Measurements from ENCODE around the gene PLAGL2.
"Not testable (repeated sequence)": the region's sequence is repeated elsewhere in the genome, so short reads cannot be mapped to it uniquely, and the experiment has no call there.

The PLAGL2 gene

GRCh38 chr20:32204205-32205109 is 3.1 kb downstream of the PLAGL2 start:
- peak; percentile 72 for DNase-seq (ENCODE audit: low read depth)

GRCh38 chr20:32203356-32204204 is 4.0 kb downstream of the PLAGL2 start:
- DNase-seq (ENCODE audit: low read depth) = no peak

- no peak for DNase-seq (ENCODE audit: low read depth)
Measured at GRCh38 chr20:32201977-32202363, 5.6 kb downstream of the PLAGL2 start.

GRCh38 chr20:32201296-32201976 is 6.1 kb downstream of the PLAGL2 start:
- DNase-seq (ENCODE audit: low read depth) = no peak

DNA sequence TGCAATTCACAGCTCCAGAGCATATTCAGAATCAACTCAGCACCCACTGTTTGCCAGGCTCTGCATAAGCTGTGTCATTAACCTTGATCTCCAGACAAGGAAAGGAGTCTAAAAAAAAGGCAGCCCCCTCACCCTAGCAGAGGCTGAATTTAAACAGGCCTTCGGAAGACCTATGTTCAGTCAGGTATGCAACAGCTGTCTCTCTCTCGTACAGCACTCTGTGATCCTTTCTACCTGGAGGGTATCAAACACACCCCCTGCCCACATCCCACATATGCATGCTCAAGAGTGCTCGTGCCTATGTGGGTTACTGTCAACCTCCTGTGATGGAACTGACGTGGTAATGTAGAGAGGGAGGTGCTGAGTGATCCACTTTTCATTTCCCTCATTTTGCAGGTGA is 8.5 kb downstream of the PLAGL2 start:
- DNase-seq (ENCODE audit: low read depth) = no peak

DNA sequence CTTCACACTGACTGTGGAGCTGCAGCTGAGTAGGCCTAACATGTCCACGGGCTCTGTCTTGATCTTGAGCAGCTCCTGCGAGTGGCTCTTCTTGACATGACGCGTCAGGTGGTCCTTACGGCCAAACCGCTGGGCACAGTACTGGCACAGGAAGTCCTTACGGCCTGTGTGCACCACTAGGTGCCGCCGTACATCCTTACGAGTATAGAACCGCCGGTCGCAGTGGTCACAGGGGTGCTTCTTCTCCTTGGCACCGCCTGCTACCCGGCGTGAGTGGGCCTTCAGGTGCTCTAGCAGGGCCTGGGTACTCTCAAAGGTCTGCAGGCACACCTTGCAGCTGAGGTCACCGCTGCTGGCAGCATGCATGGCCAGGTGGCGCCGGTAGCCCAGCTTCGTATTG is 10.4 kb downstream of the PLAGL2 start:
- DNase-seq (ENCODE audit: low read depth) = not testable (repeated sequence)

GRCh38 chr20:32196613-32197012 is 10.9 kb downstream of the PLAGL2 start:
- DNase-seq (ENCODE audit: low read depth) = not testable (repeated sequence)

- DNase-seq (ENCODE audit: low read depth) = no peak
Measured at GRCh38 chr20:32195581-32195980, 12.0 kb downstream of the PLAGL2 start.

GRCh38 chr20:32193996-32194395 is 13.5 kb downstream of the PLAGL2 start:
- DNase-seq (ENCODE audit: low read depth) = no peak

- DNase-seq (ENCODE audit: low read depth) = not testable (repeated sequence)
Measured at GRCh38 chr20:32193336-32193735, 14.2 kb downstream of the PLAGL2 start.

- DNase-seq (ENCODE audit: low read depth) = no peak
Measured at GRCh38 chr20:32192698-32193097, 14.8 kb downstream of the PLAGL2 start.

DNA sequence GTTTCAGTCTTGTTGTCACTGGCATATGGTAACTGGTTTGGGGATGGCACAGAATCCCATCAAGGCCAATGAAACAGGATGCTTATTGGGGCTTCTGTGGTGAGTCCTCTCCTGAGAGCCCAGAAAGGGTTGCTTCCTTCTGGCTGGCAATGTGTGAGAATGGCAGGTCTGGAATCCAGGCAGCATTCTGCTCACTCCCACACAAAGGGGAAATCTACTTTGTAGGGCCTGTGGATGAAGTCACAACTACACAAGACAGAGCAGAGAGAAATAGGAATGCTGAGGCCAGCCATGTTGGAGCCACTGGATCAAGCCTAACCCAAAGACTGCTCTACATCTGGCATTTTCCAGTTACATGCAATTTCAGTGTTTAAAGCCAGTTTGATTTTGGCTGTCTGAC is 15.7 kb downstream of the PLAGL2 start:
- no peak for DNase-seq (ENCODE audit: low read depth)

DNA sequence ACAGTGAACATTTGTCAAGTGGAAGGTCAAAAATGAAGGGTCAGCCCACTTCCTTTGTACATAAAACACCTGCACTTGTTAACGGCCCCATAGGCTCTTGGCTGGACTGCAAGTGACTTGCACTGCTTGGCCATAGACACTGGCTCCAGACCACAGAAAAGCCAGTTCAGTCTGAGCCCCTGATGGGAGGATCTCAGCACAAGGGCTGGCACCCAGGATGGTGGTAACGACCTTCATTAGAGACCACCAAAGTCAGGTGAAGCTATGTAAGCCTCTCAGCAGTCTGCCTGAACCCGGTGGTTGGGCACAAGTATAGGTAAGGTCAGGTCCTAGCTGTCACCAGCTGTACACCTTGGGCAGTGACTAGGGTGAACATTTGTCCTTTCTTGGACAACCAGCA is 16.1 kb downstream of the PLAGL2 start:
- no peak for DNase-seq (ENCODE audit: low read depth)

DNA sequence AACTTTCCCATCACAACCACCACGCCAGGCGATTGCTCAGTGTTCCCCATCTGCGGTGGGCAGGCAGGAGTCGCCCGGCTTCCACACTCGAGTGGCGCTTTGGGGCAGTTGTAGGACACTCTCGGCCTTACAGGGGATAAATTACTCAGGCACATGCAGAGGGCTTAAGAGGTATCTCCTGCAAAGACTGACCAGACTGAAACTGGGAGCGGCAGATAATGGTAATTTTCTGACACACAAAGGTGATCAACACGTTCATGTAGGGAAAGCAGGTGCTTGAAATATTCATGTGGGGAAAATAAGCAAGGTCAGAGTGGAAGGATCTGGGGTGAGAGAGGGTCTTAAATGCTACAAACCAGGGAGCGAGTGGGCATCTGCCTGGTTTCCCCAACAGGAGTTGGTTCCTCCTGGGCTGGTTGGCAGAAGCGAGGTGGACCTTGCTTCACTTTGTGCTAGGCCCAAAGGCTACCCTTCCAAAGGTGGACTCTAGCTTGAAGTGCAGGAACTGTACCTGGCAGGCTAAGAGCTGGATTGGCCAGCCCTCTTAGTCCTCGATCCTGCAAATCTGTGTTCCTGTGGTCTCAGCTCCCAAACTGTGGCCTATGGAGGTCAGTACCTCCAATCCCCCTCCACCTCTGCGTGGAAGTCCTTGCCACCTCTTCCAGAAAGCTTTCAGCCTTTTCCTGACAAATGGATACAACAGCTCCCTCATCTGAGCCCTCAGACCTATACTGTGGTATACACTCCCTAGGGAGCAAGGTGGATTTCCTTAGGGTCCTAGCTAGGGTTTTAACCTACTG is 16.7 kb downstream of the PLAGL2 start:
- no peak for DNase-seq (ENCODE audit: low read depth)

GRCh38 chr20:32189691-32190615 is 17.6 kb downstream of the PLAGL2 start:
- DNase-seq (ENCODE audit: low read depth) = peak; percentile 23

DNA sequence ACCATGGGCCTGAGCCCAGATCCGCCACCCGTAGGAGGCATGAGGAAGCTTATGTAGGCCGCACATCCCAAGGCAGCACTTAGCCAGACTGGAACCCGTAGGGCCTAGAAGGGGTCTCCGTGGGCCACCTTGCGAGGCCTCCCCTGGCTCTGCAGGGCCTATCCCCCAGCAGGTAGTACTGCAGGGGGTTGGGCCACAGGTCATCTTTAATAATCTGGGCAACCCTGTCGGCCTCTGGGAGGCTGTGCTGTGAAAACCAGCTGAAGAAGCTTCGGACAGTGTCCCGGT is 18.5 kb downstream of the PLAGL2 start:
- no peak for DNase-seq (ENCODE audit: low read depth)

- no peak for DNase-seq (ENCODE audit: low read depth)
Measured at GRCh38 chr20:32188376-32189122, 19.0 kb downstream of the PLAGL2 start.

DNA sequence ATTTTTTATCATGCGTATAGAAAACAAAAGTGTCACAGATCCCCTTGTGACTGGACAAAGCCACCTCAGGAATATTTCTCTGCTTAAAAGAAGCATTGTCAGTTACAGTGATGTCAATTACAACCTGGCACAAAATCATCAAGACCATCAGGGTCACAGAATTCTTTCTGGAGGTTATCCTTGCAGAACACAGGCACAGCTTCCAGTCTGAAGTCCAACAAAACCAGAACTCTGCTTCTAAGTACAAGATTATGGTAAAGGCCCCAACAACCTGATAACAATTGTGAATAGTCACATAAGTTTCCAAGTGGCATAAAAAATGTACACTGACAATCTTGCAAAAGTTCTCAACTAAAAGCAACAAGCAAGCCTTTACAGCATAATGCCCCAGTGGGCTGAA is 21.0 kb downstream of the PLAGL2 start:
- DNase-seq (ENCODE audit: low read depth) = no peak

DNA sequence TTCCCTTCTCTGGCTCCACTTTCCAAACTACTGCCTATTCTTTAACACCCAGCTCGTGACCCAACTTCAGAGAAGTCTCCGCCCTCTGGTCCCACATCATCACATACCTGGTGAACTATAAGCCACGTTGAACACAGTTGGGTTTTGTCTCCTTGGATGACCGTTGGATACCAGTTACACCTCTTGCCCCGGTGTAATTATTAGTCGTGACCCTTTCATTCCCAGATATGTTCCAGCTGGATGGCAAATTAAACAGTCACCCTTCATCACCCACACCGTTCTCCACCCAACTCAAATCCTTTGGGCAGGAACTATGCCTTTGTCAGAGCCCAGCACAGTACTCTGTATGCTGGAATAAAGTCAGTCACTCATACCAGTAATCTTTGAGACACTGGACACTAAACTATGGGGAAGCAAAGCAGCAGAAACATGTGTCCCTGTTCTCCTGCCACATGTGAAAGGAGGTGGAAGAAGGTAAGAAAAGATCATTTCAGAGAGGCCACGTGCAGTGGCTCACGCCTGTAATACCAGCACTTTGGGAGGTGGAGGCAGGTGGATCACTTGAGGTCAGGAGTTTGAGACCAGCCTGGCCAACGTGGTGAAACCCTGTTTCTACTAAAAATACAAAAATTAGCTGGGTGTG is 22.5 kb downstream of the PLAGL2 start:
- no peak for DNase-seq (ENCODE audit: low read depth)
